ENCODE data around the gene FCN3.

DNA sequence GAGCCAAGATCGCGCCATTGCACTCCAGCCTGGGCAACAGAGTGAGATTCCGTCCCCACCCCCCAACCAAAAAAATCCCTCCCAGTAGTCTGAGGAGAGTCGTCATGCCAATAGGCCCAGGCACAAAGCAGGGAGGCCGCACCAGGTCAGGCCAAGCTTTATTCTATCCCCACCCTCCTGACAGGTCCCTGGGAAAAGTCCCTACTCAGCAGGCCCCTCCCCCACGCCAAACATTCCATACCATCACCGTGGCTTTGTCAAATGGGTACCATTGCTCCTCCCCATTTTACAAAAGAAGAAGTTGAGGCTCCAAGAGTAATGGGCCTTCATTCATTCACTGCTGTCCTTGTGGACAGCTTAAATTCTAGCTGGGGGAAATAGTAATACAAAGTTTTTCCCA is 23.1 kb upstream of the FCN3 start:
- no peak for TF ChIP-seq EZH2phosphoT487 (IDR thresholded peaks at IDR 0.05; ENCODE audit: low read depth)
- TF ChIP-seq, protein P1, sequence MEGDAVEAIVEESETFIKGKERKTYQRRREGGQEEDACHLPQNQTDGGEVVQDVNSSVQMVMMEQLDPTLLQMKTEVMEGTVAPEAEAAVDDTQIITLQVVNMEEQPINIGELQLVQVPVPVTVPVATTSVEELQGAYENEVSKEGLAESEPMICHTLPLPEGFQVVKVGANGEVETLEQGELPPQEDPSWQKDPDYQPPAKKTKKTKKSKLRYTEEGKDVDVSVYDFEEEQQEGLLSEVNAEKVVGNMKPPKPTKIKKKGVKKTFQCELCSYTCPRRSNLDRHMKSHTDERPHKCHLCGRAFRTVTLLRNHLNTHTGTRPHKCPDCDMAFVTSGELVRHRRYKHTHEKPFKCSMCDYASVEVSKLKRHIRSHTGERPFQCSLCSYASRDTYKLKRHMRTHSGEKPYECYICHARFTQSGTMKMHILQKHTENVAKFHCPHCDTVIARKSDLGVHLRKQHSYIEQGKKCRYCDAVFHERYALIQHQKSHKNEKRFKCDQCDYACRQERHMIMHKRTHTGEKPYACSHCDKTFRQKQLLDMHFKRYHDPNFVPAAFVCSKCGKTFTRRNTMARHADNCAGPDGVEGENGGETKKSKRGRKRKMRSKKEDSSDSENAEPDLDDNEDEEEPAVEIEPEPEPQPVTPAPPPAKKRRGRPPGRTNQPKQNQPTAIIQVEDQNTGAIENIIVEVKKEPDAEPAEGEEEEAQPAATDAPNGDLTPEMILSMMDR (IDR thresholded peaks at IDR 0.05; ENCODE audit: low read depth, low read length), result no peak

All from OCI-LY3 (cell line).